Prostate gland (tissue), 2 donors: ENCODE measurements around the gene ITFG1. TPM values are rescaled to one million over a fixed set of nuclear protein-coding genes. Genes with fewer than 3 reads are reported as not detected.

Source experiments
- DNase-seq: peaks from one replicate; pipeline ENCODE4 v3.0.0-alpha.2; 2019; ENCODE audit warnings: low spot score
- H3K27ac ChIP-seq, 2 donors: fragments of 200-600 bp; sonication (generic); 2 replicates each; pipeline ENCODE4 v1.5.1; 2017 to 2019
- H3K27me3 ChIP-seq: fragments of 200-600 bp; sonication (generic); replicated peaks from 2 replicates; pipeline ENCODE4 v1.5.1; 2019; ENCODE audit not compliant: insufficient read depth
- H3K36me3 ChIP-seq, 2 donors: fragments of 200-600 bp; sonication (generic); 1 replicate in 1 of 2; 2 replicates in 1 of 2; pipeline versions ENCODE4 v1.5.1 to v1.8.1; 2017 to 2019
- H3K4me1 ChIP-seq: fragments of 200-600 bp; sonication (generic); replicated peaks from 2 replicates; pipeline ENCODE4 v1.5.1; 2019
- H3K4me3 ChIP-seq, 2 donors: fragments of 200-600 bp; sonication (generic); 2 replicates each; pipeline ENCODE4 v1.5.1; 2017 to 2019
- H3K9me3 ChIP-seq: fragments of 200-600 bp; sonication (generic); 2 replicates; pipeline ENCODE4 v1.5.1; 2017
- POLR2A ChIP-seq: fragments of 450-650 bp; IDR thresholded peaks from one replicate; pipeline ENCODE4 v1.6.1; 2016; ENCODE audit warnings: antibody characterized with exemption, mild to moderate bottlenecking
- POLR2AphosphoS5 ChIP-seq: sonication (generic); formaldehyde crosslinking; IDR thresholded peaks from one replicate; pipeline ENCODE4 v1.6.1; 2017; ENCODE audit warnings: antibody characterized with exemption
- WGBS: methylation state at CpG from one replicate; pipeline ENCODE4 v1.1.5; 2018; 5-methylcytosine and 5-hydroxymethylcytosine counted together
- intact Hi-C: fragments of 100-400 bp; cut with DNase I; formaldehyde crosslinking; loops from one replicate; pipeline ENCODE4 v1.14.2; 2022
- total RNA-seq, 2 donors: library from RNA; depleted of rRNA; stranded (reverse); fragments of >200 nt; gene quantifications; one replicate each; pipeline ENCODE4 v1.1.0, GENCODE V29; 2016
- TF ChIP-seq, protein P1 (sequence below), 4 experiments: fragments of 200-600 bp in 2 of 4; fragments of 450-650 bp in 2 of 4; sonication (generic) in 2 of 4; IDR thresholded peaks; 1 replicate in 3 of 4; 2 replicates in 1 of 4; pipeline ENCODE4 v1.5.1; 2016 to 2019; ENCODE audit warnings: antibody characterized with exemption in 4 of 4, mild to moderate bottlenecking in 2 of 4, moderate library complexity in 2 of 4

The ITFG1 gene
- 100 to 1,000 TPM in 1 of 2 donors, 10 to 100 TPM in 1; 49.1 to 104 TPM for total RNA-seq

DNA sequence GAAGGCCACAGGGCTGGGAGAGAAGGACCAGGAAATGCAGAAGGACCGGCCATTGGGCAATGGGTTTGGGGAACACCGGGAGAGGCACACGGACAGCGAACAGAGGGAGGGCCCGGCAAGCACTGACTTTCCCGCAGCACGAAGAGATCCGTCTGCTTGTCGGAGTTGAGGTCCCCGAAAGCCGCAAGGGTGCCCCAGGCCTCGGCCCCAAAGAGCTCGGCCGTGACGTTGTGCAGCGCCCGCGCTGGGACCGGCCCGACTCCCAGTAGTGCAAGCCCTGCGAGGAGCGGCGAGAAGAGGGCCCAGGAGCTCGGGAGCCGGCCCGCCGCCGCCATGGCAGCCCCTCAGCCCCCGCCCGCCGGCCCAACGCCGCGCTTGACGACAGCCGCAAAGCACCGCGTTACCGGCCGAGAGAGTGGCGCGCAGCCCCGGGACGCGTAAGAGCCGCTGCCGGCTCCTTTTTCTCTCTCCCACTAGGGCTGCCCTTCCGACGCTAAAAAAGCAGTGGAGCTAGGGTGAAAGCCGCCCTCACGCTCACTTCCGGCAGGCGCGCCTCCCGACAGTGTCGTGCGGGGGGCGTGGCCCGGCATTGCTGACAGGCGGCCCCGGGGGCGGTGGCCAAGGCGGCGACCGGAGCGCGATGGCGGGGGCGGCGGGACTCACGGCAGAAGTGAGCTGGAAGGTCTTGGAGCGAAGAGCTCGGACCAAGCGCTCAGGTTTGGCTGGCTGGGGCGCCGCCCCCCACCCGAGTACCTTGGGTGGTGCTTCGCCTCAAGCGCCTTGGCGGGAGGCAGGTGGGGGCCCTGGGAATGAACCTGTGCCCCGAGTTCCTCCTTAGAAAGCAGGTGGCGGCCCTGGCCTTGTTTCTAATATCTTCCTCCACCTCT, at the start of gene ITFG1, which contains the start of gene PHKB:
TSS of gene ITFG1 (minus strand) at position 353 of the 887 bp plus-strand sequence. CDS start at position 335, 18 bp downstream.
TSS of gene PHKB (plus strand) at position 621 of the 887 bp plus-strand sequence. CDS start at position 641, 20 bp downstream.
- intact Hi-C loops: loop anchor here (10.0 kb wide), 1 partner anchor 316 kb away; the partner anchor contains the start of gene NETO2
- TF ChIP-seq POLR2A: peak; percentile 56
- TF ChIP-seq POLR2AphosphoS5: peak; percentile 81
- TF ChIP-seq, protein P1, sequence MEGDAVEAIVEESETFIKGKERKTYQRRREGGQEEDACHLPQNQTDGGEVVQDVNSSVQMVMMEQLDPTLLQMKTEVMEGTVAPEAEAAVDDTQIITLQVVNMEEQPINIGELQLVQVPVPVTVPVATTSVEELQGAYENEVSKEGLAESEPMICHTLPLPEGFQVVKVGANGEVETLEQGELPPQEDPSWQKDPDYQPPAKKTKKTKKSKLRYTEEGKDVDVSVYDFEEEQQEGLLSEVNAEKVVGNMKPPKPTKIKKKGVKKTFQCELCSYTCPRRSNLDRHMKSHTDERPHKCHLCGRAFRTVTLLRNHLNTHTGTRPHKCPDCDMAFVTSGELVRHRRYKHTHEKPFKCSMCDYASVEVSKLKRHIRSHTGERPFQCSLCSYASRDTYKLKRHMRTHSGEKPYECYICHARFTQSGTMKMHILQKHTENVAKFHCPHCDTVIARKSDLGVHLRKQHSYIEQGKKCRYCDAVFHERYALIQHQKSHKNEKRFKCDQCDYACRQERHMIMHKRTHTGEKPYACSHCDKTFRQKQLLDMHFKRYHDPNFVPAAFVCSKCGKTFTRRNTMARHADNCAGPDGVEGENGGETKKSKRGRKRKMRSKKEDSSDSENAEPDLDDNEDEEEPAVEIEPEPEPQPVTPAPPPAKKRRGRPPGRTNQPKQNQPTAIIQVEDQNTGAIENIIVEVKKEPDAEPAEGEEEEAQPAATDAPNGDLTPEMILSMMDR (IDR thresholded peaks at IDR 0.05): peak in 1 of 4 experiments; percentile 37

DNA sequence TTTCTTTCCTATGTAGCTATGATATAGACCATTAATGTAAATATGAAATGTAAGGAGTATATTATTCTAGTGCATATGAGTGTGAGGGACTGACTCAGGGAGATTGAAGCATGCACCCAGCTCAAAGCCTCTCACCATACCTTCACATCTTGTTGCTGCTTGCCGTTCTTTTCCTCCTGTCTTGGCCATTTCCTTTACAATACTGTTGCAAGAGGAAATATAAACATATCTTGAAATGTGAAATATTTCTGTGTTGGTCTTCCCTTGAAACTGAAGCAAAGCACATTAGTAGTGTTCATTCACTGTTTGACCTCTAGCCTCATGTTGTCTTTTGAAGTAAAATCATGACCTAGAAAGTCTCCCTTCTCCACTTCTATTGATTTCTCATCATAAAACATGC, 46.8 kb upstream of the ITFG1 start:
- Histone ChIP-seq H3K36me3 (peaks cover 0 to 5% of the 10 kb centered on the region in 2 donors), H3K4me3 (no peak overlapping the region), H3K9me3 (no peaks in the 10 kb centered on the region), H3K27me3 (no peaks in the 10 kb centered on the region), H3K27ac (no peak overlapping the region), H3K4me1 (no peaks in the 10 kb centered on the region)
- no peak for TF ChIP-seq POLR2AphosphoS5
- TF ChIP-seq, protein P1 (IDR thresholded peaks at IDR 0.05): no peak
- no peak for TF ChIP-seq POLR2A
- intact Hi-C loops: no loop called here
- WGBS: 39% methylated on average over 1 of the region's 1 CpG
- no peak for DNase-seq

More for the DNA sequence above, at the start of gene ITFG1, which contains the start of gene PHKB:
- H3K4me3 ChIP-seq: peak within 1 kb of the TSS; percentile 72 to 92
- H3K36me3 ChIP-seq: no peaks in the 10 kb centered on the region
- DNase-seq: peak; percentile 86
- peak within 1 kb of the TSS; percentile 97 to 100 for H3K27ac ChIP-seq
- no peaks in the 10 kb centered on the region for H3K27me3 ChIP-seq
- no peaks in the 10 kb centered on the region for H3K9me3 ChIP-seq
- WGBS: under 1% methylated on average over 81 of the region's 82 CpGs
- H3K4me1 ChIP-seq: no peaks in the 10 kb centered on the region

DNA sequence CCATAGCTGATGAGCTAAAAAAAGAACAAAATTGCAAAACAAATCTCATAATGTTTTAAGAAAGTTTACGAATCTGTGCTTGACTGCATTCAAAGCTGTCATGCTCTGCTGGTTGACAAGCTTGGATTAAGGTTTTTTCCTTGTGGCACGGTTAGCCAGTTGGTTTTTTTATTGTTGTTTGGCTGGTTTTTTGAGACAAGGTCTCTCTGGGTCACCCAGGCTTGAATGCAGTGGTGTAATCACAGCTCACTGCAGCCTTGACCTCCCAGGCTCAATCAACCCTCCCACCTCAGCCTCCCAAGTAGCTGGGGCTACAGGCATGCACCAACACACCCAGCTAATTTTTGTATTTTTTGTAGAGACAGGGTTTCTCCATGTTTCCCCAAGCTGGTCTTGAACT, 45.9 kb upstream of the ITFG1 start:
- H3K36me3 ChIP-seq: peaks cover 0 to 5% of the 10 kb centered on the region in 2 donors
- 83% methylated on average over 2 of the region's 2 CpGs for WGBS

DNA sequence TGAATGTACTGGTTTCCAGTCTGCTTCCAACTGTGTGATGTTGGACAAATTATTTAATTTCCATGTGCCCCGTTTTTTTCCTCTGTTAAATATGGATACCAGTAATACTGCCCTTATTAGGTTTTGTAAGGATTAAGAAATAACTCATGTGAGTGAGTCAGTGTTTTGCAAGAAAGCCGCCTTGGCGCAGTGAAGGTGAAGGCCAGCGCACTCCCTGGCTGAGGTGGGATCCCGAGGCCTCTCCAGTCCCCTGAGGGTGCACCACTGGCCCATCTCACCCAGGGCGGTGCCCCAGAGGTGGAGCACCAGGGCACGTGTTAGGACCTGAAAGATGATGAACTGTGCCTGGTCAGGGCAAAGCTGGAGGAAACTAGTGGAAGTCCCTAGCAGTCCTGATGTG, 43.7 kb upstream of the ITFG1 start:
- H3K27ac ChIP-seq: no peak overlapping the region
- WGBS: 91% methylated on average over 7 of the region's 7 CpGs
- H3K9me3 ChIP-seq: no peaks in the 10 kb centered on the region
- intact Hi-C loops: no loop called here
- no peak overlapping the region for H3K4me3 ChIP-seq
- H3K4me1 ChIP-seq: no peaks in the 10 kb centered on the region
- no peak for DNase-seq
- no peaks in the 10 kb centered on the region for H3K27me3 ChIP-seq
- peaks cover 0 to 5% of the 10 kb centered on the region in 2 donors for H3K36me3 ChIP-seq
- TF ChIP-seq, protein P1 (IDR thresholded peaks at IDR 0.05): no peak
- TF ChIP-seq POLR2AphosphoS5: no peak

More for the DNA sequence above, 45.9 kb upstream of the ITFG1 start:
- no peak for DNase-seq
- no peaks in the 10 kb centered on the region for H3K9me3 ChIP-seq
- H3K4me1 ChIP-seq: no peaks in the 10 kb centered on the region
- TF ChIP-seq, protein P1 (IDR thresholded peaks at IDR 0.05): no peak
- TF ChIP-seq POLR2AphosphoS5 (no peak), POLR2A (no peak)
- H3K27ac ChIP-seq: no peak overlapping the region
- intact Hi-C loops: no loop called here
- no peaks in the 10 kb centered on the region for H3K27me3 ChIP-seq
- H3K4me3 ChIP-seq: no peak overlapping the region
